H9 (cell line): Measurements from ENCODE around the gene OR5T3. TPM values are rescaled to one million over a fixed set of nuclear protein-coding genes. Genes with fewer than 3 reads are reported as not detected.

ENCODE experiments used
- DNase-seq: peaks from one replicate; pipeline ENCODE4 v3.0.0-alpha.2; 2017
- H2AFZ ChIP-seq: one replicate; pipeline ENCODE4 v1.6.1; 2013; ENCODE audit warnings: mild to moderate bottlenecking, low read length, control low read depth, moderate library complexity
- H2AK5ac ChIP-seq: 2 replicates; pipeline ENCODE4 v1.6.1; 2013; ENCODE audit warnings: low read length, control low read depth, mixed read lengths; ENCODE audit not compliant: insufficient read length
- H2BK120ac ChIP-seq: one replicate; pipeline ENCODE4 v1.6.1; 2013; ENCODE audit warnings: low read depth, mild to moderate bottlenecking, low read length, control low read depth, inconsistent platforms; ENCODE audit not compliant: poor library complexity, severe bottlenecking
- H2BK12ac ChIP-seq: 2 replicates; pipeline ENCODE4 v1.6.1; 2013; ENCODE audit warnings: low read length, control low read depth, mixed read lengths, low read depth; ENCODE audit not compliant: insufficient read length
- H2BK15ac ChIP-seq: 2 replicates; pipeline ENCODE4 v1.6.1; 2013; ENCODE audit warnings: low read depth, low read length, control low read depth
- H2BK20ac ChIP-seq: one replicate; pipeline ENCODE4 v1.6.1; 2013; ENCODE audit warnings: low read depth, mild to moderate bottlenecking, low read length, control low read depth, inconsistent platforms; ENCODE audit not compliant: poor library complexity, severe bottlenecking
- H2BK5ac ChIP-seq: 2 replicates; pipeline ENCODE4 v1.6.1; 2013; ENCODE audit warnings: low read length, control low read depth, mixed read lengths; ENCODE audit not compliant: insufficient read length
- H3K14ac ChIP-seq: 2 replicates; pipeline ENCODE4 v1.6.1; 2013; ENCODE audit warnings: low read length, control low read depth; ENCODE audit not compliant: insufficient read depth
- H3K18ac ChIP-seq: 2 replicates; pipeline ENCODE4 v1.6.1; 2013; ENCODE audit warnings: low read depth, mild to moderate bottlenecking, mixed read lengths, low read length, control low read depth; ENCODE audit not compliant: insufficient read length
- H3K23ac ChIP-seq: 2 replicates; pipeline ENCODE4 v1.6.1; 2013; ENCODE audit warnings: low read length, control low read depth, mixed read lengths, low read depth; ENCODE audit not compliant: insufficient read length
- H3K23me2 ChIP-seq: 2 replicates; pipeline ENCODE4 v1.6.1; 2013; ENCODE audit warnings: low read depth, mild to moderate bottlenecking, mixed read lengths, low read length, control low read depth; ENCODE audit not compliant: insufficient read length, poor library complexity, severe bottlenecking
- H3K27ac ChIP-seq: 2 replicates; pipeline ENCODE4 v1.5.1; 2013; ENCODE audit warnings: low read length, control low read depth, mixed read lengths, low read depth; ENCODE audit not compliant: insufficient read length
- H3K27me3 ChIP-seq: 2 replicates; pipeline ENCODE4 v1.6.1; 2013; ENCODE audit warnings: low read length, control low read depth, inconsistent platforms; ENCODE audit not compliant: insufficient read depth
- H3K4ac ChIP-seq: 2 replicates; pipeline ENCODE4 v1.6.1; 2013; ENCODE audit warnings: low read depth, mild to moderate bottlenecking, control low read depth, inconsistent platforms, low read length, moderate library complexity
- H3K4me1 ChIP-seq: 2 replicates; pipeline ENCODE4 v1.6.1; 2013; ENCODE audit warnings: low read length, control low read depth, inconsistent platforms; ENCODE audit not compliant: insufficient read depth
- H3K4me2 ChIP-seq: 2 replicates; pipeline ENCODE4 v1.6.1; 2013; ENCODE audit warnings: low read length, control low read depth, mixed read lengths; ENCODE audit not compliant: insufficient read length, insufficient read depth
- H3K56ac ChIP-seq: 2 replicates; pipeline ENCODE4 v1.6.1; 2013; ENCODE audit warnings: low read depth, mild to moderate bottlenecking, mixed read lengths, low read length, control low read depth; ENCODE audit not compliant: insufficient read length
- H3K79me1 ChIP-seq: 2 replicates; pipeline ENCODE4 v1.6.1; 2013; ENCODE audit warnings: low read depth, mild to moderate bottlenecking, moderate library complexity, low read length, control low read depth, inconsistent platforms; ENCODE audit not compliant: insufficient read depth, poor library complexity, severe bottlenecking
- H3K79me2 ChIP-seq: 2 replicates; pipeline ENCODE4 v1.6.1; 2013; ENCODE audit warnings: low read length, control low read depth, inconsistent platforms; ENCODE audit not compliant: insufficient read depth
- H3K9ac ChIP-seq: 2 replicates; pipeline ENCODE4 v1.6.1; 2013; ENCODE audit warnings: low read length, control low read depth, mixed read lengths; ENCODE audit not compliant: insufficient read length; ENCODE audit errors: extremely low read depth
- H3K9me3 ChIP-seq: one replicate; pipeline ENCODE4 v1.6.1; 2013; ENCODE audit warnings: low read depth, low read length, inconsistent platforms; ENCODE audit not compliant: control insufficient read depth
- H3T11ph ChIP-seq: one replicate; pipeline ENCODE4 v1.6.1; 2013; ENCODE audit warnings: mild to moderate bottlenecking, low read length, control low read depth, inconsistent platforms
- H4K20me1 ChIP-seq: one replicate; pipeline ENCODE4 v1.6.1; 2013; ENCODE audit not compliant: control insufficient read depth, insufficient read length, insufficient read depth
- H4K5ac ChIP-seq: 2 replicates; pipeline ENCODE4 v1.6.1; 2013; ENCODE audit warnings: low read depth, mild to moderate bottlenecking, mixed read lengths, low read length, control low read depth; ENCODE audit not compliant: insufficient read length
- H4K8ac ChIP-seq: replicated peaks from 2 replicates; pipeline ENCODE4 v1.6.1; 2013; ENCODE audit warnings: low read length, control low read depth, mixed read lengths, low read depth; ENCODE audit not compliant: insufficient read length
- H4K91ac ChIP-seq: 2 replicates; pipeline ENCODE4 v1.6.1; 2013; ENCODE audit warnings: low read depth, mild to moderate bottlenecking, moderate library complexity, mixed read lengths, low read length, control low read depth; ENCODE audit not compliant: insufficient read length
- H3K27ac Mint-ChIP-seq, 3 experiments: 2 replicates in 2 of 3; 3 replicates in 1 of 3; pipeline ENCODE4 v1.8.0; 2020 to 2021; ENCODE audit warnings: mixed read lengths in 3 of 3, mild to moderate bottlenecking in 1 of 3, moderate library complexity in 1 of 3
- H3K27me3 Mint-ChIP-seq: 2 replicates; pipeline ENCODE4 v1.8.0; 2021; ENCODE audit warnings: low read depth, mild to moderate bottlenecking, moderate library complexity, mixed read lengths
- H3K36me3 Mint-ChIP-seq, 3 experiments: 2 replicates in 2 of 3; 3 replicates in 1 of 3; pipeline ENCODE4 v1.8.0; 2020 to 2021; ENCODE audit warnings: low read depth in 3 of 3, mixed read lengths in 3 of 3; ENCODE audit not compliant: insufficient read depth in 1 of 3
- H3K4me1 Mint-ChIP-seq, 2 experiments: 2 replicates each; pipeline ENCODE4 v1.8.0; 2020; ENCODE audit warnings: mixed read lengths in 2 of 2
- H3K4me3 Mint-ChIP-seq, 2 experiments: 2 replicates in 1 of 2; 3 replicates in 1 of 2; pipeline ENCODE4 v1.8.0; 2020 to 2021; ENCODE audit warnings: mild to moderate bottlenecking in 2 of 2, mixed read lengths in 2 of 2, moderate library complexity in 1 of 2
- H3K9me3 Mint-ChIP-seq, 2 experiments: 2 replicates in 1 of 2; 3 replicates in 1 of 2; pipeline ENCODE4 v1.8.0; 2020; ENCODE audit warnings: mild to moderate bottlenecking in 2 of 2, mixed read lengths in 2 of 2, moderate library complexity in 1 of 2
- WGBS: extraction: QIAGEN DNeasy Blood & Tissue Kit; methylation state at CpG from one replicate; pipeline ENCODE4 v1.1.7; 2013; ENCODE audit warnings: missing lambda C conversion rate, low lambda C conversion rate, mixed read lengths; ENCODE audit not compliant: insufficient read length; ENCODE audit errors: extremely low coverage; 5-methylcytosine and 5-hydroxymethylcytosine counted together
- total RNA-seq: library from RNA; stranded (reverse); gene quantifications from 2 replicates; pipeline ENCODE4 v1.2.1, GENCODE V29; 2021
- TF ChIP-seq, protein P1 (sequence below): fragments of 200-600 bp; sonication (generic); conservative IDR thresholded peaks from 3 replicates; pipeline ENCODE4 v1.8.0; 2021; ENCODE audit warnings: antibody characterized with exemption, mild to moderate bottlenecking

OR5T3 gene
- total RNA-seq, 1 experiment from 2014 or later, result not detected

DNA sequence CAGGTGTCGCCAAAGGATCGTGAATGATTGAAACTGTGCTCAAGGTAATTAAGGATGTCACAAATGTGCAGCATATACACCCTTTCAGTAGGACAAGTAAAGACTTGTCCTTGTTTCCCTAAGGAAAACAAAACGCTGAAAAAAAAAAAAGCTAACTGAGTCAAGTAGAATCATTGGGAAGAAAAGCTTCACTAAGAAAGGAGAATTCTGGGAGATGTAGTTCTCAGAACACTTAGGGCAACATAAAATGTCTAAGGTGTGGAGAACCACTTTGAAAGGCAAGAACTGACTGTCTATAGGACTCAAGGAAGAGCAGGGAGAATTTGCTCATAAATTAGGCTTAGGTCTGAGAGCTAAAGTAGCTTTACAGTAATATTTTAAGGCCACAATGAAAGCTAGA lies 19.0 kb downstream of the OR5T3 start:
- H3K27ac Mint-ChIP-seq, result no peak overlapping the region
- Histone ChIP-seq H2AFZ (no peak overlapping the region), H3K79me2 (no peaks in the 10 kb centered on the region), H4K5ac (no peak overlapping the region), H4K8ac (no peak overlapping the region), H3K14ac (no peak overlapping the region), H3K18ac (no peak overlapping the region), H2BK5ac (no peak overlapping the region), H2BK20ac (no peak overlapping the region), H3K4me1 (no peaks in the 10 kb centered on the region), H3K9ac (no peak overlapping the region), H3T11ph (no peak overlapping the region), H3K23ac (no peak overlapping the region), H3K79me1 (no peaks in the 10 kb centered on the region), H3K4me2 (no peak overlapping the region), H3K56ac (no peak overlapping the region), H4K20me1 (no peaks in the 10 kb centered on the region), H3K23me2 (no peaks in the 10 kb centered on the region), H2BK120ac (no peak overlapping the region), H2AK5ac (no peak overlapping the region), H3K27me3 (no peaks in the 10 kb centered on the region), H2BK12ac (no peak overlapping the region), H3K4ac (no peak overlapping the region), H2BK15ac (no peak overlapping the region), H3K9me3 (no peaks in the 10 kb centered on the region), H3K27ac (no peak overlapping the region), H4K91ac (no peak overlapping the region)
- peaks cover 19 to 25% of the 10 kb centered on the region in 2 experiments for H3K9me3 Mint-ChIP-seq
- no peak for DNase-seq
- no peak overlapping the region for H3K4me3 Mint-ChIP-seq
- H3K27me3 Mint-ChIP-seq, result no peaks in the 10 kb centered on the region
- H3K36me3 Mint-ChIP-seq, result peaks cover 0 to 11% (median 0%) of the 10 kb centered on the region in 3 experiments; a peak in 2 of 7 replicates
- no peaks in the 10 kb centered on the region for H3K4me1 Mint-ChIP-seq
- no CpG with 5 or more reads among the region's 3 CpGs for WGBS
- TF ChIP-seq, protein P1, sequence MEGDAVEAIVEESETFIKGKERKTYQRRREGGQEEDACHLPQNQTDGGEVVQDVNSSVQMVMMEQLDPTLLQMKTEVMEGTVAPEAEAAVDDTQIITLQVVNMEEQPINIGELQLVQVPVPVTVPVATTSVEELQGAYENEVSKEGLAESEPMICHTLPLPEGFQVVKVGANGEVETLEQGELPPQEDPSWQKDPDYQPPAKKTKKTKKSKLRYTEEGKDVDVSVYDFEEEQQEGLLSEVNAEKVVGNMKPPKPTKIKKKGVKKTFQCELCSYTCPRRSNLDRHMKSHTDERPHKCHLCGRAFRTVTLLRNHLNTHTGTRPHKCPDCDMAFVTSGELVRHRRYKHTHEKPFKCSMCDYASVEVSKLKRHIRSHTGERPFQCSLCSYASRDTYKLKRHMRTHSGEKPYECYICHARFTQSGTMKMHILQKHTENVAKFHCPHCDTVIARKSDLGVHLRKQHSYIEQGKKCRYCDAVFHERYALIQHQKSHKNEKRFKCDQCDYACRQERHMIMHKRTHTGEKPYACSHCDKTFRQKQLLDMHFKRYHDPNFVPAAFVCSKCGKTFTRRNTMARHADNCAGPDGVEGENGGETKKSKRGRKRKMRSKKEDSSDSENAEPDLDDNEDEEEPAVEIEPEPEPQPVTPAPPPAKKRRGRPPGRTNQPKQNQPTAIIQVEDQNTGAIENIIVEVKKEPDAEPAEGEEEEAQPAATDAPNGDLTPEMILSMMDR, result no peak
